KOPT-K1 (cell line): Measurements from ENCODE around the gene CYP1B1.
"Not testable (repeated sequence)": the region's sequence is repeated elsewhere in the genome, so short reads cannot be mapped to it uniquely, and the experiment has no call there.

Experiments
- H3K27ac ChIP-seq: fragments of 200-600 bp; sonication (generic); 2 replicates; pipeline ENCODE4 v1.5.1; 2016; ENCODE audit warnings: antibody characterized with exemption, mild to moderate bottlenecking, low read depth, low read length; ENCODE audit not compliant: poor library complexity, severe bottlenecking
- H3K36me3 ChIP-seq: fragments of 200-600 bp; sonication (generic); 2 replicates; pipeline ENCODE4 v1.5.1; 2017; ENCODE audit warnings: antibody characterized with exemption, mild to moderate bottlenecking, low read length, moderate library complexity; ENCODE audit not compliant: insufficient read depth
- H3K9me3 ChIP-seq: fragments of 200-600 bp; sonication (generic); 2 replicates; pipeline ENCODE4 v1.5.1; 2017; ENCODE audit warnings: antibody characterized with exemption, low read length, mild to moderate bottlenecking; ENCODE audit not compliant: insufficient read depth, poor library complexity, severe bottlenecking

Gene CYP1B1

DNA sequence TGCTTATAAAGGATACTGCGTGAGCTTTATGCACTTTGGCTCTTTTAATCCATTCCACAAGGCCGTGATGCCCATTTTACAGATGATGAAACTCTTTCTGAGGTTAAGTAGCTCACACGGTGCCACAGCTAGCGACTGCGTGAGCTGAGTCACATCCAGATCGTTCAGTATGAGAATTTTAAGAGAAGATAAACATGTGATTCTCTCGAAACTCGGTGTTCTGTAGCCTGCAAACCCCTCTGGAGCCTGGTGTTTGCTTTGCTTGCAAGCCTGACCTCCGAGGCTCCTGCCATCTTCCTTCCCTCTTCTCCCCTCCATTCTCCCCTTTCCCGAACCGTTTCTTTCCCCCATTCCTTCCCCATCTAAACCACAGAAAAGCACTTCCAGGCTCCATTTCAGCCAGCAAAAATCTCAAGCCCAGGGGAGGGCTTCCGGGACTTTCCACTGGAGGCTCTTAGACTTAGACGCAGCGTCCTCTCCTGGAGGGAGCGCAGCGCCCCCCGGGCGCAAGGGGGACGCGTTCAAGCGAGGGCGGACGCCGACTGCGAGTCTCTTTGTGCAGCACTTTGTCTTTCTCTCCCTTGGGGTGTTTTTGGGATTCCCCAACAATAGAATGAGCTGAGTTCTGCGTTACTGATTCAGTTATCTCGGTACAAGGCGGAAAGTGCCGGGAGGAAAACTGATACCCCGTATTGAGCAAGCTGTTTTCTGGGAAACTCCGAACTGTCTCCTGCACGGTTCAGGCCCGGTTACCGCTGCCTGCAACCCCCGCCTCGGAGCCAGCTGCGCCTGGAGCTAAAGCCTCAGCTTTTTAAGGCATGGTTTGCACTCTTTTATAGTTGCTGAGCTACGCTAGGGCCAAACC lies 38.0 kb downstream of the CYP1B1 start:
- Histone ChIP-seq H3K9me3 (no peaks in the 10 kb centered on the region), H3K36me3 (no peaks in the 10 kb centered on the region), H3K27ac (no peak overlapping the region)

DNA sequence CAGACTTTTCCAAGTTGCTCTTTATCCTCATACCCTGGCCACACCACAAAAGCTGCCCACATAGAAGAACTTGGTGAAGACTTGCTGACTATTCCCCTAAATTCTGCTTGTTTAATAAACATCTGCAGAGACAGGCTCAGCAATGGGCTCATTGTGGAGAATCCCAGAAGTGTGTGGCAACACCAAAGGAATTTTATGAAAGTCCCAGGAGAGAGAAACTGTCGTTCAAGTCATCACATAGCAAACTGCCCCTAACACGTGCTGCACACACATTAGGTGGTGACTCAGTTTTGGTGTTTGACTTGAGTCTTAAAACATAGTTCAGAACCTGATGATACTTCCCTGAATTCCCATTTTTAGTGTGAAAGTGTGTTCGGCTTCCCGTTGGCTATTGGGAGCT lies 38.6 kb downstream of the CYP1B1 start:
- Histone ChIP-seq H3K36me3 (no peaks in the 10 kb centered on the region), H3K27ac (no peak overlapping the region), H3K9me3 (no peaks in the 10 kb centered on the region)

DNA sequence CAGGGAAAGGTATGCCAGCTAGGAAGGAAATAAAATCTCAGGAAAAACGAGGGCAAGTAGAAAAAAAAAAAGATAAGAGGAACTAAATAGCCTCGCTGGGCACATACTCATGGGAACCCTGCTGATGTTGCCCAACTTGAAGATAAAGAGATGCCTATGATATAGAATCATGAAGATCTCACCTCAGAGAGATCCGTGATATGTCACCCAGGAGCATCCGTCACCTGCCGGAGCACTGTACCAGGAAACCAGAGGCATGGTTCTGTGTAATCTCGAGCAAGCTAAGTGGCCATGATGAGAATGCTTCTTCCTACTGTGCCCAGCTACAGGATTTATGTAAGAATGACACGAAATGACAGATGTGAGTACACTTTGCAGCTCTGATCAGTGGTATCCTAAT lies 40.0 kb downstream of the CYP1B1 start:
- Histone ChIP-seq H3K36me3 (no peaks in the 10 kb centered on the region), H3K27ac (no peak overlapping the region), H3K9me3 (no peaks in the 10 kb centered on the region)

DNA sequence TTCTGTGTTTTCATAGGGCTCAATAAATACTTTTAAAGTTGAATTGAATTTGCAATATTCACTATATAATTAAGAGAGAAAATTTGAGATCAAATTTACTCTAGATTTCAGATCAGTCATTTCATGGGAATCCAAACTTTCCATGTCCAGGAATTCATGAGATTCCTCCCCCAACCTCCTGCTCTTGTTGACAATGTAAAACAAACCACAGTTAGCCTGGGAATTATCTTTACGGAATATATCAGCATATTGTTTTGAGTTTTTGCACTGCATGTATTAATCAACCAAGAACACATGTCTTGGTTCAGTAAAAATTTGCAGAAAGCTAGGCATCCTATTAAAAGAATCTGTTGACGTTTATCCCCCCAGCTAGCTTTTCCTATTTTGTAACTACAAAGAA lies 42.3 kb downstream of the CYP1B1 start:
- Histone ChIP-seq H3K36me3 (no peaks in the 10 kb centered on the region), H3K27ac (no peak overlapping the region), H3K9me3 (no peaks in the 10 kb centered on the region)

DNA sequence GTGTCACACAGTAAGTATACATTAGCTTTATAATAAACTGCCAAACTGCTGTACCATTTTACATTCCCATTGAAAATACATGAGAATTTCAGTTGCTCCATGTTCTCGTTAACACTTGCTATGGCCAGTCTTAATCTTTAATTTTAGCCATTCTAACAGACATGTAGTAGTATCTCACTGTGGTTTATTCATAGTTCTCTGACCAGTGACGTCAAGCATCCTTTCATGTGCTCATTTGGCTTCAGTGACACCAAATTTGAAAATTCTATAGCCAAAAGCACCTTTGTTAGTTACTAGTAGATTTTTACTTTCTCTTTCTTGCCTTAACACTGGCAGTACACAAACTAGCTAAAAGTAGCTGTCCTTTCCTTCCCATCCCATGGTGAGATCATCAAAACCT lies 43.0 kb downstream of the CYP1B1 start:
- H3K9me3 ChIP-seq: no peaks in the 10 kb centered on the region
- H3K36me3 ChIP-seq: no peaks in the 10 kb centered on the region
- no peak overlapping the region for H3K27ac ChIP-seq

DNA sequence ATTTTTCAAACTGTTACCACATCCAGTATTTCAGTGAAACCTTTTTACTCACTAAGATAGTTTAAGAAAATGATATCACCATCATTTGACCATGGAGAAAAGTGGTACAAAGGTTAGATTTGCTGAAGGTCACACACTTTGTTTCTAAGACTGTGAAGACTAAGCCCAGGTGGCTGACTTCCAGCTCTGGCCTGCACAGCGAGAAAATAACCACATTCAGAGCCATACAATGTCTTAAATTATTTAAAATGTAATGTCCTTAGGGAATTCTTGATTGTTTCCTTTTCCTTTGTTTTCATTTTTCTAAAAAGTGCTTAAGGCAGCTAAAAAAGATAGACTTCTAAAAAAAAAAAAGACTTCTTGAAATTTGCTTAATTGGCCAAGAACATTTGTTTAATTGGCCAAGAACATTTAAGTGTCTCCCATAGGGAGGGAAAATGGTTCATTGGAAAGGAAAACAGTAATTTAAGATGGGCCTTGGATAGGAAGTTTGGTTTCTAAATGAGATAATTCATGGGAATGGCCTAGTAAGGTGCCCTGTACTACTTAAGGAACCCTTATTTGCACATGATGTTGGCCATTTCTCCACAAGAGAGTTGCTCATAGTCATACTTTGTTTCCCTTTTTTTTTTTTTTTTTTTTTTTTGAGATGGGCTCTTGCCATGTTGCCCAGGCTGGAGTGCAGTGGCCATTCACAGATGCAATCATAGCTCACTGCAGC lies 45.2 kb downstream of the CYP1B1 start:
- Histone ChIP-seq H3K27ac (no peak overlapping the region), H3K36me3 (no peaks in the 10 kb centered on the region), H3K9me3 (no peaks in the 10 kb centered on the region)

DNA sequence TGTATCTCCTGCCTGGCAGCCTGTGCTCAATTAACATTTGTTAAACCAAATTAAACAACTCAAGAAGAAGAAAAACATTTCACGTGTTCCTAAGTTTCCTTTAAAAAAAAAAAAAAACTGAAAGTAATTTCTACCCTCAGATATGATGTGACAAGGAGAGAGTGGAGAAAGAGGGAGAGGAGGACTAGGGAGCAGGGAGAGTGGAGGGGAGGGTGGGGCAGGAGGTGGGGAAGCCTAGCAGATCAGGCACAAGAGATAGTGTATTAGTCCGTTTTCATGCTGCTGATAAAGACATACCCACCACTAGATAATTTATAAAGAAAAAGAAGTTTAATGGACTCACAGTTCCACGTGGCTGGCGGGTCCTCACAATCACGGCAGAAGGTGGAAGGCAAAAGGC lies 46.4 kb downstream of the CYP1B1 start:
- H3K9me3 ChIP-seq: no peaks in the 10 kb centered on the region
- no peak overlapping the region for H3K27ac ChIP-seq

DNA sequence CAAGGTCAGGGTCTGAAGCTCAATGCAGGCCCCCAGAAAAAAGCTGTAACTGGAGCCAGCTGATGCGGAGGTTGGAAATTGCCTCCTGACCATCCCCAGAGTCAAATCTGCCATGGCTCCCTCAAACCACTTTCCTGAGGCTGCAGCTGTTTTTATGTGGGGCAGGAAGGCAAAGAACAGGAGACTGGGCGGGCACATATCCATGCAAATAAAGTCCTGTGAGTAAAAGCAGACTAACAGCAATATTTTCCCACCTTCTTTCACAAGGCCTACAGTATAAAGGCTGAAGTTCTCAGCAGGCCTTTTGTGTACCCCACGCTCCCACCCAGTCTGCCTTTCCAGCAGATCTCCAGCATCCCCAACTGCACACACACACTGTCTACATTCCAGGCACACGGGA lies 47.1 kb downstream of the CYP1B1 start:
- Histone ChIP-seq H3K27ac (no peak overlapping the region), H3K9me3 (no peaks in the 10 kb centered on the region), H3K36me3 (no peaks in the 10 kb centered on the region)

More for the DNA sequence above, 46.4 kb downstream of the CYP1B1 start:
- no peaks in the 10 kb centered on the region for H3K36me3 ChIP-seq

DNA sequence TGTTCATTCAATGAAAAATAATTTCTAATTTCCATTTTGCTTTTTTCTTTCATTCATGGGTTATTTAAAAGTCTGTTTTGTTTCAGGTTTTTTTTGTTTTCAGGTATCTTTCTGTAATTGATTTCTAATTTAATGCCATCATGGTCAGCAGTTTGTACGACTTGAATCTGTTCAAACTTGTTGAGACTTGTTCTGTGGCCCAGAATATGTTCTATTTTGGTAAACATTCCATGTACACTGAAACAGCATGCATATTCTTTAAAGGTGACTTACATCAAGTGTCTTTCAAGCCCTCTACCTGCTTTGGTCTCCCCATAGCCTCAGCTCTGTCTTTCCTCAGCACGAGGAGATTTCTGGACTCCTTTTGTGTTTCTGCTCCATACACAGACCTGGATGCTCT lies 49.1 kb downstream of the CYP1B1 start:
- H3K36me3 ChIP-seq: no peaks in the 10 kb centered on the region
- H3K9me3 ChIP-seq: no peaks in the 10 kb centered on the region

DNA sequence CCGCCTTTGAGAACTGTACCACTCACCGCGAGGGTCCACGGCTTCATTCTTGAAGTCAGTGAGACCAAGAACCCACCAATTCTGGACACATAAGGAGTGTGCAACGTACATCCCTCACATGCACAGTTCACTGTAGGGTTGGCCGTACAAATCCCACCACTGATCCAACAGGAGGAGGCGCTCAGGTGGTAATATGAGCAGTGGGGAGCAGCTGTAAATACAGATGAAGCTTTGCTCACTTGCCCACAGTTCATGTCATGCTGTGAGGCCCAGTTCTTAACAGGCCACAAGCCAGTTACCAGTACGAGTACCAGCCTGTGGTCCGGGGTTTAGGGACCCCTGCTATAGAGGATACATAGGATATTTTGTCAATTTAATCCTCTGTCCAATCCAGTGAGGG lies 54.4 kb downstream of the CYP1B1 start:
- Histone ChIP-seq H3K36me3 (no peaks in the 10 kb centered on the region), H3K9me3 (no peaks in the 10 kb centered on the region), H3K27ac (no peak overlapping the region)

More for the DNA sequence above, 49.1 kb downstream of the CYP1B1 start:
- no peak overlapping the region for H3K27ac ChIP-seq

DNA sequence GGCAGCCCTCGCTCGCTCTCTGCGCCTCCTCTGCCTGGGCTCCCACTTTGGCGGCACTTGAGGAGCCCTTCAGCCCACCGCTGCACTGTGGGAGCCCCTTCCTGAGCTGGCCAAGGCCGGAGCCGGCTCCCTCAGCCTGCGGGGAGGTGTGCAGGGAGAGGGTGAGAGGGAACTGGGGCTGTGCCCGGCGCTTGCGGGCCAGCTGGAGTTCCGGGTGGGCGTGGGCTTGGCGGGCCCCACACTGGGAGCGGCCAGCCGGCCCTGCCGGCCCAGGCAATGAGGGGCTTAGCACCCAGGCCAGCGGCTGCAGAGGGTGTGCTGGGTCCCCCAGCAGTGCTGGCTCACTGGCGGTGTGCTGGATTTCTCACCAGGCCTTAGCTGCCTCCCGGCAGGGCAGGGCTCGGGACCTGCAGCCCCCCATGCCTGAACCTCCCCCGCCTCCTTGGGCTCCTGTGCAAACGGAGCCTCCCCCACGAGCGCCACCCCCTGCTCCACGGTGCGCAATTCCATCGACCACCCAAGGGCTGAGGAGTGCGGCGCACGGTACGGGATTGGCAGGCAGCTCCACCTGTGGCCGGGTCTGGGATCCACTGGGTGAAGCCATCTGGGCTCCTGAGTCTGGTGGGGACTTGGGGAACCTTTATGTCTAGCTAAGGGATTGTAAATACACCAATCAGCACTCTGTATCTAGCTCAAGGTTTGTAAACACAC lies 55.4 kb downstream of the CYP1B1 start:
- H3K9me3 ChIP-seq, H3K36me3 ChIP-seq, H3K27ac ChIP-seq: not testable (repeated sequence)

DNA sequence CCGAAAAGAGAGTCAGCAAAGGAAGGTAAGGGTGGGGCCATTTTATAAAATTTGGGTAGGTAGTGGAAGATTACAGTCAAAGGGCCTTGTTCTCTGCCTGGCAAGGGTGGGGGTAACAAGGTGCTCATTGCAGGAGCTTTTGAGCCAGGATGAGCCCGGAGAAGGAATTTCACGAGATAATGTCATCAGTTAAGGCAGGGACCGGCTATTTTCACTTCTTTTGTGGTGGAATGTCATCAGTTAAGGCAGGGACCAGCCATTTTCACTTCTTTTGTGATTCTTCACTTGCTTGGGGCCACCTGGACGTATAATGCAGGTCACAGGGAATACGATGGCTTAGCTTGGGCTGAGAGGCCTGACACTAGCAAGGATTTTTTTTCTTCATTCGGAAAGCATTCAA lies 58.1 kb downstream of the CYP1B1 start:
- H3K27ac ChIP-seq: no peak overlapping the region
- no peaks in the 10 kb centered on the region for H3K36me3 ChIP-seq
- H3K9me3 ChIP-seq: no peaks in the 10 kb centered on the region
